OCI-LY7 (cell line): ENCODE measurements around the gene PTRH1. TPM values are rescaled to one million over a fixed set of nuclear protein-coding genes. Genes with fewer than 3 reads are reported as not detected.
"Not testable (repeated sequence)": the region's sequence is repeated elsewhere in the genome, so short reads cannot be mapped to it uniquely, and the experiment has no call there.

Experiments used
- BruUV-seq: library from RNA; stranded (reverse); fragments of 400-500 nt; replicated peaks from 2 replicates; lab custom pipeline; 2021; lab: Mats Ljungman, UMichigan
- CTCF ChIA-PET: fragments of 300-600 bp; sonication (Branson Sonifier 250); formaldehyde crosslinking; loops from one replicate; lab custom pipeline; 2022; ENCODE audit warnings: antibody characterized with exemption; ENCODE audit not compliant: unreplicated experiment; lab: Charles Lee
- POLR2A ChIA-PET: fragments of 300-600 bp; sonication (Branson Sonifier 250); formaldehyde crosslinking; loops from one replicate; lab custom pipeline; 2022; ENCODE audit warnings: antibody characterized with exemption; lab: Charles Lee
- DNase-seq: peaks from one replicate; pipeline ENCODE4 v3.0.0-alpha.2; 2015; ENCODE audit warnings: low spot score
- H2AFZ ChIP-seq: fragments of 200-600 bp; sonication (generic), shearing (Covaris generic); 2 replicates; pipeline ENCODE4 v1.6.1; 2014; ENCODE audit warnings: mild to moderate bottlenecking, antibody characterized with exemption, low read length, moderate library complexity
- H3K27ac ChIP-seq: fragments of 200-600 bp; sonication (generic); 2 replicates; pipeline ENCODE4 v1.5.1; 2014; ENCODE audit warnings: mixed run types, low read depth, mild to moderate bottlenecking, moderate library complexity, low read length, inconsistent platforms; ENCODE audit not compliant: poor library complexity, severe bottlenecking
- H3K36me3 ChIP-seq: fragments of 200-600 bp; sonication (generic); 2 replicates; pipeline ENCODE4 v1.6.1; 2014; ENCODE audit warnings: mild to moderate bottlenecking, antibody characterized with exemption, low read length, moderate library complexity, mixed read lengths; ENCODE audit not compliant: insufficient read depth
- H3K4me1 ChIP-seq: fragments of 200-600 bp; sonication (generic); 2 replicates; pipeline ENCODE4 v1.5.1; 2014; ENCODE audit warnings: mild to moderate bottlenecking, low read length; ENCODE audit not compliant: insufficient read depth, poor library complexity, severe bottlenecking
- H3K4me2 ChIP-seq: fragments of 200-600 bp; sonication (generic); 2 replicates; pipeline ENCODE4 v1.6.1; 2014; ENCODE audit warnings: mild to moderate bottlenecking, low read length
- H3K4me3 ChIP-seq: fragments of 200-600 bp; sonication (generic); 2 replicates; pipeline ENCODE4 v1.5.1; 2014; ENCODE audit warnings: mild to moderate bottlenecking, low read depth, low read length; ENCODE audit not compliant: poor library complexity, severe bottlenecking
- H3K79me2 ChIP-seq: fragments of 200-600 bp; sonication (generic); 2 replicates; pipeline ENCODE4 v1.6.1; 2016; ENCODE audit warnings: low read depth, mild to moderate bottlenecking, low read length, moderate library complexity, mixed read lengths; ENCODE audit not compliant: insufficient read depth
- H3K9me2 ChIP-seq: fragments of 200-600 bp; sonication (generic); 2 replicates; pipeline ENCODE4 v1.6.1; 2016; ENCODE audit warnings: mild to moderate bottlenecking, low read length, mixed read lengths; ENCODE audit not compliant: insufficient read depth
- H3K9me3 ChIP-seq: fragments of 200-600 bp; sonication (generic); 2 replicates; pipeline ENCODE4 v1.6.1; 2014; ENCODE audit warnings: mild to moderate bottlenecking, mixed run types, low read length, mixed read lengths
- H4K20me1 ChIP-seq: fragments of 200-600 bp; sonication (generic); 2 replicates; pipeline ENCODE4 v1.6.1; 2014; ENCODE audit warnings: mild to moderate bottlenecking, antibody characterized with exemption, low read length, moderate library complexity, mixed read lengths; ENCODE audit not compliant: insufficient read depth
- CTCF ChIP-seq: fragments of 200-600 bp; sonication (generic); conservative IDR thresholded peaks from 2 replicates; pipeline ENCODE4 v1.5.1; 2014; ENCODE audit warnings: mild to moderate bottlenecking, antibody characterized with exemption, low read length, moderate library complexity, mixed read lengths
- EZH2phosphoT487 ChIP-seq: fragments of 200-600 bp; sonication (generic); IDR thresholded peaks from 2 replicates; pipeline ENCODE4 v1.6.1; 2018; ENCODE audit warnings: low read depth, borderline replicate concordance, mild to moderate bottlenecking, mixed run types, antibody characterized with exemption, low read length, moderate library complexity, mixed read lengths
- intact Hi-C: fragments of 100-400 bp; cut with micrococcal nuclease; formaldehyde crosslinking; loops from one replicate; pipeline ENCODE4 v1.10.0; 2022; ENCODE audit not compliant: unreplicated experiment
- total RNA-seq, 2 experiments: library from RNA; depleted of rRNA in 1 of 2; stranded (reverse); fragments of >200 nt in 1 of 2; shearing (Covaris generic) in 1 of 2; gene quantifications; 2 replicates each; pipeline ENCODE4 v1.2.3, GENCODE V29; 2014 to 2022

Gene PTRH1
- total RNA-seq, 2 experiments from 2014 or later = 8.9 to 11.1 TPM

- H3K27ac ChIP-seq = no peak overlapping the region
- peaks cover 38% of the 10 kb centered on the region for H3K36me3 ChIP-seq
- intact Hi-C loops = no loop called here
- no peak overlapping the region for H3K4me2 ChIP-seq
- ChIA-PET CTCF (no interaction called here), POLR2A (no interaction called here)
- H3K4me3 ChIP-seq = no peak overlapping the region
- no peaks in the 10 kb centered on the region for H3K79me2 ChIP-seq
- no peak overlapping the region for H2AFZ ChIP-seq
- no peaks in the 10 kb centered on the region for H4K20me1 ChIP-seq
- TF ChIP-seq EZH2phosphoT487 = no peak
- no peaks in the 10 kb centered on the region for H3K9me2 ChIP-seq
- H3K4me1 ChIP-seq = no peaks in the 10 kb centered on the region
- no peak for DNase-seq
- BruUV-seq = no TSS peak
- H3K9me3 ChIP-seq = no peaks in the 10 kb centered on the region
Measured at GRCh38 chr9:127761061-127761460, 45.6 kb upstream of the PTRH1 start.

- no peak overlapping the region for H3K27ac ChIP-seq
- intact Hi-C loops = no loop called here
- H3K79me2 ChIP-seq = no peaks in the 10 kb centered on the region
- no TSS peak for BruUV-seq
- H3K9me3 ChIP-seq = no peaks in the 10 kb centered on the region
- no peak overlapping the region for H2AFZ ChIP-seq
- TF ChIP-seq EZH2phosphoT487 = no peak
- TF ChIP-seq CTCF = no peak
- no peak overlapping the region for H3K4me3 ChIP-seq
- no peaks in the 10 kb centered on the region for H3K9me2 ChIP-seq
- ChIA-PET CTCF (no interaction called here), POLR2A (no interaction called here)
- peaks cover 21% of the 10 kb centered on the region; the same call in 1 of the 2 replicates for H3K36me3 ChIP-seq
- no peak overlapping the region for H3K4me2 ChIP-seq
- no peak for DNase-seq
- no peaks in the 10 kb centered on the region for H4K20me1 ChIP-seq
- H3K4me1 ChIP-seq = no peaks in the 10 kb centered on the region
Measured at GRCh38 chr9:127758843-127759242, 43.4 kb upstream of the PTRH1 start.

GRCh38 chr9:127756776-127757175 is 41.3 kb upstream of the PTRH1 start:
- H3K9me2 ChIP-seq, H2AFZ ChIP-seq, H3K4me3 ChIP-seq, intact Hi-C loops, H3K9me3 ChIP-seq, H3K27ac ChIP-seq, BruUV-seq, CTCF ChIA-PET, H3K79me2 ChIP-seq, H4K20me1 ChIP-seq, H3K4me2 ChIP-seq, H3K4me1 ChIP-seq, DNase-seq: not testable (repeated sequence)
- POLR2A ChIA-PET = interaction anchor here (0.6 to 1.0 kb wide), 3 partner anchors 14 to 983 kb away, joined by 3 read pairs; no protein-coding TSS in a partner anchor
- H3K36me3 ChIP-seq = peaks cover 15% of the 10 kb centered on the region; the same call in 1 of the 2 replicates

GRCh38 chr9:127756233-127756632 is 40.8 kb upstream of the PTRH1 start:
- Histone ChIP-seq H3K4me3 (no peak overlapping the region), H3K4me2 (no peak overlapping the region), H3K4me1 (no peaks in the 10 kb centered on the region), H3K36me3 (peaks cover 13% of the 10 kb centered on the region; the same call in 1 of the 2 replicates), H2AFZ (no peak overlapping the region), H3K9me3 (no peaks in the 10 kb centered on the region), H3K79me2 (no peaks in the 10 kb centered on the region), H3K9me2 (no peaks in the 10 kb centered on the region), H3K27ac (no peak overlapping the region), H4K20me1 (no peaks in the 10 kb centered on the region)
- DNase-seq = no peak
- no peak for TF ChIP-seq EZH2phosphoT487
- TF ChIP-seq CTCF = no peak
- intact Hi-C loops = no loop called here
- CTCF ChIA-PET = no interaction called here
- no TSS peak for BruUV-seq
- POLR2A ChIA-PET = interaction anchor here (0.6 to 0.7 kb wide), 3 partner anchors 48 to 984 kb away, joined by 3 to 4 read pairs (median 3); no protein-coding TSS in a partner anchor
